Natural killer cell (primary cell): ENCODE measurements around the gene RABGAP1L. TPM values are rescaled to one million over a fixed set of nuclear protein-coding genes. Genes with fewer than 3 reads are reported as not detected.

ENCODE experiments used
- ATAC-seq, 3 donors: fragments of 150-1000 bp in 2 of 3; fragments of 200-7000 bp in 1 of 3; cut with Tn5 transposase; 1 replicate in 1 of 3; 2 replicates in 2 of 3; pipeline ENCODE4 v1.10.0; 2021; ENCODE audit warnings: mild to moderate bottlenecking in 2 of 3, moderate library complexity in 2 of 3
- DNase-seq, 2 donors: peaks; one replicate each; pipeline versions ENCODE4 v3.0.0 to v3.0.0-alpha.2; 2013 to 2021; ENCODE audit warnings: mixed read lengths in 1 of 2
- H3K27ac ChIP-seq: one replicate; pipeline ENCODE4 v1.5.1; 2013; ENCODE audit warnings: mild to moderate bottlenecking, low read length
- H3K27me3 ChIP-seq: one replicate; pipeline ENCODE4 v1.6.1; 2013; ENCODE audit warnings: low read length; ENCODE audit not compliant: control insufficient read depth, insufficient read depth
- H3K36me3 ChIP-seq: one replicate; pipeline ENCODE4 v1.6.1; 2013; ENCODE audit warnings: low read length; ENCODE audit not compliant: control insufficient read depth, insufficient read depth
- H3K4me1 ChIP-seq: one replicate; pipeline ENCODE4 v1.6.1; 2013; ENCODE audit warnings: low read length; ENCODE audit not compliant: control insufficient read depth, insufficient read depth
- H3K4me3 ChIP-seq: one replicate; pipeline ENCODE4 v1.5.1; 2013; ENCODE audit warnings: low read length
- H3K9me3 ChIP-seq: one replicate; pipeline ENCODE4 v1.6.1; 2013; ENCODE audit warnings: low read length; ENCODE audit not compliant: control insufficient read depth, insufficient read depth
- H3K27ac Mint-ChIP-seq, 2 donors: one replicate each; pipeline ENCODE4 v1.8.0; 2022; ENCODE audit warnings: mild to moderate bottlenecking in 2 of 2, mixed read lengths in 2 of 2, moderate library complexity in 1 of 2
- H3K27me3 Mint-ChIP-seq, 2 donors: one replicate each; pipeline ENCODE4 v1.8.0; 2022; ENCODE audit warnings: low read depth in 2 of 2, mixed read lengths in 2 of 2
- H3K36me3 Mint-ChIP-seq: one replicate; pipeline ENCODE4 v1.8.0; 2022; ENCODE audit warnings: mixed read lengths
- H3K4me1 Mint-ChIP-seq, 2 donors: one replicate each; pipeline ENCODE4 v1.8.0; 2022; ENCODE audit warnings: mixed read lengths in 2 of 2
- H3K4me3 Mint-ChIP-seq: one replicate; pipeline ENCODE4 v1.8.0; 2022; ENCODE audit warnings: mild to moderate bottlenecking, moderate library complexity, mixed read lengths
- H3K9me3 Mint-ChIP-seq, 2 donors: one replicate each; pipeline ENCODE4 v1.8.0; 2022; ENCODE audit warnings: mixed read lengths in 2 of 2
- CTCF ChIP-seq: fragments of 200-600 bp; IDR thresholded peaks from one replicate; pipeline ENCODE4 v1.8.0; 2022; ENCODE audit warnings: antibody characterized with exemption
- WGBS: methylation state at CpG from one replicate; pipeline ENCODE4 v1.1.7; 2013; ENCODE audit warnings: missing lambda C conversion rate; ENCODE audit not compliant: insufficient coverage; 5-methylcytosine and 5-hydroxymethylcytosine counted together
- intact Hi-C: fragments of 100-400 bp; cut with micrococcal nuclease; formaldehyde crosslinking; loops from one replicate; pipeline ENCODE4 v1.14.2; 2022
- total RNA-seq, 4 donors: library from RNA; stranded (reverse); fragments of 120-200 nt in 1 of 4; gene quantifications; one replicate each; pipeline versions ENCODE4 v1.2.3 to v1.2.4, GENCODE V29; 2013 to 2022

Gene RABGAP1L
- total RNA-seq, 3 donors from 2014 or later (not counting 1 experiment from before 2014, with no cell fraction given), result 145 to 168 (median 153) TPM

- intact Hi-C loops, result loop anchor here (2.0 to 5.0 kb wide), 3 partner anchors 195 to 785 kb away; partner anchors contain the start of genes RC3H1 and ZBTB37
- peaks cover 3 to 16% of the 10 kb centered on the region in 2 donors for H3K4me1 Mint-ChIP-seq
- DNase-seq, result no peak
- WGBS, result 88% methylated on average over 2 of the region's 3 CpGs
- H3K36me3 Mint-ChIP-seq, result no peaks in the 10 kb centered on the region
- H3K9me3 ChIP-seq, result no peaks in the 10 kb centered on the region
- no peaks in the 10 kb centered on the region for H3K27me3 ChIP-seq
- no peaks in the 10 kb centered on the region for H3K4me1 ChIP-seq
- H3K36me3 ChIP-seq, result peaks cover 6% of the 10 kb centered on the region
- no peak for TF ChIP-seq CTCF
- H3K4me3 Mint-ChIP-seq, result no peak overlapping the region
- H3K27me3 Mint-ChIP-seq, result no peaks in the 10 kb centered on the region
- no peak overlapping the region for H3K27ac ChIP-seq
- no peak overlapping the region for H3K4me3 ChIP-seq
- H3K9me3 Mint-ChIP-seq, result no peaks in the 10 kb centered on the region
- no peak for ATAC-seq
- no peak overlapping the region for H3K27ac Mint-ChIP-seq
These were observed 57.9 kb downstream of the RABGAP1L start for GRCh38 chr1:174217248-174217647.

GRCh38 chr1:174217787-174218574 lies 58.7 kb downstream of the RABGAP1L start:
- intact Hi-C loops, result loop anchor here (2.0 to 5.0 kb wide), 3 partner anchors 196 to 786 kb away; partner anchors contain the start of genes RC3H1 and ZBTB37
- 75% methylated on average over 3 of the region's 4 CpGs for WGBS
- no peak overlapping the region for H3K4me3 ChIP-seq
- no peak overlapping the region for H3K27ac ChIP-seq
- H3K36me3 Mint-ChIP-seq, result no peaks in the 10 kb centered on the region
- no peak overlapping the region for H3K4me3 Mint-ChIP-seq
- no peaks in the 10 kb centered on the region for H3K27me3 Mint-ChIP-seq
- no peaks in the 10 kb centered on the region for H3K4me1 ChIP-seq
- peaks cover 10% of the 10 kb centered on the region for H3K36me3 ChIP-seq
- DNase-seq (peak in 1 of 2 donors; percentile 70), ATAC-seq (peak; percentile 70 to 82 (median 73))
- peaks cover 3 to 11% of the 10 kb centered on the region in 2 donors for H3K4me1 Mint-ChIP-seq
- no peaks in the 10 kb centered on the region for H3K9me3 ChIP-seq
- TF ChIP-seq CTCF, result peak; percentile 82
- no peak overlapping the region for H3K27ac Mint-ChIP-seq
- no peaks in the 10 kb centered on the region for H3K9me3 Mint-ChIP-seq
- H3K27me3 ChIP-seq, result no peaks in the 10 kb centered on the region

GRCh38 chr1:174218983-174219382 lies 59.7 kb downstream of the RABGAP1L start:
- no peaks in the 10 kb centered on the region for H3K27me3 ChIP-seq
- Mint-ChIP-seq H3K9me3 (no peaks in the 10 kb centered on the region), H3K36me3 (no peaks in the 10 kb centered on the region), H3K27me3 (no peaks in the 10 kb centered on the region), H3K4me1 (peaks cover 3 to 8% of the 10 kb centered on the region in 2 donors), H3K4me3 (no peak overlapping the region), H3K27ac (no peak overlapping the region)
- H3K4me3 ChIP-seq, result no peak overlapping the region
- no peak overlapping the region for H3K27ac ChIP-seq
- no peaks in the 10 kb centered on the region for H3K4me1 ChIP-seq
- H3K9me3 ChIP-seq, result no peaks in the 10 kb centered on the region
- intact Hi-C loops, result loop anchor here (5.0 kb wide), 2 partner anchors 197 to 787 kb away; partner anchors contain the start of gene RC3H1
- no peak for TF ChIP-seq CTCF
- peaks cover 10% of the 10 kb centered on the region for H3K36me3 ChIP-seq
- DNase-seq, result no peak
- ATAC-seq, result no peak
